GM23248 (cell line): ENCODE measurements around the gene AMBRA1.

Source experiments
- EZH2 ChIP-seq: fragments of 200-600 bp; sonication (generic); IDR thresholded peaks from 2 replicates; pipeline ENCODE4 v1.6.1; 2018; ENCODE audit warnings: antibody characterized with exemption, mild to moderate bottlenecking; ENCODE audit not compliant: insufficient read depth, poor library complexity, severe bottlenecking
- EZH2phosphoT487 ChIP-seq: fragments of 200-600 bp; sonication (generic); IDR thresholded peaks from 2 replicates; pipeline ENCODE4 v1.6.1; 2018; ENCODE audit warnings: antibody characterized with exemption, moderate library complexity, mild to moderate bottlenecking, low read depth; ENCODE audit not compliant: insufficient read depth

GRCh38 chr11:46588131-46588530, 5.7 kb downstream of the AMBRA1 start:
- TF ChIP-seq EZH2phosphoT487 (no peak), EZH2 (no peak)
